C4-2B (cell line): Measurements from ENCODE around the gene GATA2.

Source experiments
- ZFX ChIP-seq: fragments of 450-650 bp; IDR thresholded peaks from 2 replicates; pipeline ENCODE4 v1.6.1; 2017
- TF ChIP-seq, protein P1 (sequence below): fragments of 450-650 bp; conservative IDR thresholded peaks from 2 replicates; pipeline ENCODE4 v1.5.1; 2017; ENCODE audit warnings: mild to moderate bottlenecking

DNA sequence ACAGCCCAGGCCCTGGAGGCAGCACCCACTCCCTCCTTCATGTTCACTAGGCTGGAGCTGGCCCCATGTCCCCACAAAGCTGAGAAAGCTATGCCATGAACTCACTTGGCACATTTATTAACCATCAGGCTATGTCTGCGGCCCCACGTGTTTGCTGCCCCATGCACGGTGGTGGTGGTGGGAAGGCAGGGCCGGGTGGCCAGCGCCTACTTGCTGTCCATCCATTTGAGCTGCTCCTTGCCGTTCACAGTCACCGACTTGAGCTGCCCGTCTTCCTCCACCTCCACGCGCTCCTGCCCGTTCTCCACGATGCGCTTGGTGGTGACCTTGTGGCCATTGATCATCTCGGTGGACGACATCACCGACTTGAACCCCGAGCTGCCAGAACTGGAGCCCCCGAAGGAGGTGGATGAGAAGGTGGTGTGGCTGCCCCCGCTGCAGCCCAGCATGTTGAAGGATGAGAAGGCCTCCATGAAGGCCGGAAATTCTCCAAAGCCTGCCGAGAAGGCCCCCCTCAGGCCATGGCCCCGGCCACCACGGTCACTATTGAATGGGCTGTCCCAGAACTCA is 30.6 kb downstream of the GATA2 start:
- TF ChIP-seq, protein P1, sequence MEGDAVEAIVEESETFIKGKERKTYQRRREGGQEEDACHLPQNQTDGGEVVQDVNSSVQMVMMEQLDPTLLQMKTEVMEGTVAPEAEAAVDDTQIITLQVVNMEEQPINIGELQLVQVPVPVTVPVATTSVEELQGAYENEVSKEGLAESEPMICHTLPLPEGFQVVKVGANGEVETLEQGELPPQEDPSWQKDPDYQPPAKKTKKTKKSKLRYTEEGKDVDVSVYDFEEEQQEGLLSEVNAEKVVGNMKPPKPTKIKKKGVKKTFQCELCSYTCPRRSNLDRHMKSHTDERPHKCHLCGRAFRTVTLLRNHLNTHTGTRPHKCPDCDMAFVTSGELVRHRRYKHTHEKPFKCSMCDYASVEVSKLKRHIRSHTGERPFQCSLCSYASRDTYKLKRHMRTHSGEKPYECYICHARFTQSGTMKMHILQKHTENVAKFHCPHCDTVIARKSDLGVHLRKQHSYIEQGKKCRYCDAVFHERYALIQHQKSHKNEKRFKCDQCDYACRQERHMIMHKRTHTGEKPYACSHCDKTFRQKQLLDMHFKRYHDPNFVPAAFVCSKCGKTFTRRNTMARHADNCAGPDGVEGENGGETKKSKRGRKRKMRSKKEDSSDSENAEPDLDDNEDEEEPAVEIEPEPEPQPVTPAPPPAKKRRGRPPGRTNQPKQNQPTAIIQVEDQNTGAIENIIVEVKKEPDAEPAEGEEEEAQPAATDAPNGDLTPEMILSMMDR: no peak
- TF ChIP-seq ZFX: no peak
